HepG2 (cell line): ENCODE data around the gene FOXRED2.
"Not testable (repeated sequence)": the region's sequence is repeated elsewhere in the genome, so short reads cannot be mapped to it uniquely, and the experiment has no call there.

ENCODE experiments used
- ZNF280B ChIP-seq: sonication (generic); formaldehyde crosslinking; IDR thresholded peaks from 2 replicates; pipeline ENCODE4 v1.5.0; 2020; ENCODE audit warnings: missing genetic modification reagents, mild to moderate bottlenecking, borderline replicate concordance
- TF ChIP-seq, protein P1 (sequence below): sonication (generic); formaldehyde crosslinking; IDR thresholded peaks from 2 replicates; pipeline ENCODE4 v1.4.0; 2020; ENCODE audit warnings: missing genetic modification reagents

DNA sequence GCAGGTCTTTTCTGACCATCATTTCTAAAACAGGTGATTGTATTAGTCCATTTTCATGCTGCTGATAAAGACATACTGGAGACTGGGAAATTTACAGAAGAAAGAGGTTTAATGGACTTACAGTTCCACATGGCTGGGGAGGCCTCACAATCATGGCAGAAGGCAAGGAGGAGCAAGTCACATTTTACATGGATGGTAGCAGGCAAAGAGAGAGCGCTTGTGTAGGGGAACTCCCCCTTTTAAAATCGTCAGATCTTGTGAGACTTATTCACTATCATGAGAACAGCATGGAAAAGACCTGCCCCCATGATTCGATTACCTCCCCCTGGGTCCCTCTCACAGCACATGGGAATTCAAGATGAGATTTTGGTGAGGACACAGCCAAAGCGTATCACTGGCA, 26.5 kb upstream of the FOXRED2 start:
- not testable (repeated sequence) for TF ChIP-seq ZNF280B
- TF ChIP-seq, protein P1, sequence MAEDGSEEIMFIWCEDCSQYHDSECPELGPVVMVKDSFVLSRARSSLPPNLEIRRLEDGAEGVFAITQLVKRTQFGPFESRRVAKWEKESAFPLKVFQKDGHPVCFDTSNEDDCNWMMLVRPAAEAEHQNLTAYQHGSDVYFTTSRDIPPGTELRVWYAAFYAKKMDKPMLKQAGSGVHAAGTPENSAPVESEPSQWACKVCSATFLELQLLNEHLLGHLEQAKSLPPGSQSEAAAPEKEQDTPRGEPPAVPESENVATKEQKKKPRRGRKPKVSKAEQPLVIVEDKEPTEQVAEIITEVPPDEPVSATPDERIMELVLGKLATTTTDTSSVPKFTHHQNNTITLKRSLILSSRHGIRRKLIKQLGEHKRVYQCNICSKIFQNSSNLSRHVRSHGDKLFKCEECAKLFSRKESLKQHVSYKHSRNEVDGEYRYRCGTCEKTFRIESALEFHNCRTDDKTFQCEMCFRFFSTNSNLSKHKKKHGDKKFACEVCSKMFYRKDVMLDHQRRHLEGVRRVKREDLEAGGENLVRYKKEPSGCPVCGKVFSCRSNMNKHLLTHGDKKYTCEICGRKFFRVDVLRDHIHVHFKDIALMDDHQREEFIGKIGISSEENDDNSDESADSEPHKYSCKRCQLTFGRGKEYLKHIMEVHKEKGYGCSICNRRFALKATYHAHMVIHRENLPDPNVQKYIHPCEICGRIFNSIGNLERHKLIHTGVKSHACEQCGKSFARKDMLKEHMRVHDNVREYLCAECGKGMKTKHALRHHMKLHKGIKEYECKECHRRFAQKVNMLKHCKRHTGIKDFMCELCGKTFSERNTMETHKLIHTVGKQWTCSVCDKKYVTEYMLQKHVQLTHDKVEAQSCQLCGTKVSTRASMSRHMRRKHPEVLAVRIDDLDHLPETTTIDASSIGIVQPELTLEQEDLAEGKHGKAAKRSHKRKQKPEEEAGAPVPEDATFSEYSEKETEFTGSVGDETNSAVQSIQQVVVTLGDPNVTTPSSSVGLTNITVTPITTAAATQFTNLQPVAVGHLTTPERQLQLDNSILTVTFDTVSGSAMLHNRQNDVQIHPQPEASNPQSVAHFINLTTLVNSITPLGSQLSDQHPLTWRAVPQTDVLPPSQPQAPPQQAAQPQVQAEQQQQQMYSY (CRISPR knock-in tag), result not testable (repeated sequence)
